Measurements from ENCODE around the gene TP53BP1.

Gene TP53BP1

GRCh38 chr15:43487271-43487895 is 5.6 kb downstream of the TP53BP1 start:
- DNase-seq = no peak

GRCh38 chr15:43484455-43484854 is 8.5 kb downstream of the TP53BP1 start:
- DNase-seq = no peak

- peak; percentile 11 for DNase-seq
Measured at GRCh38 chr15:43483297-43484128, 9.4 kb downstream of the TP53BP1 start.

GRCh38 chr15:43473885-43474284 is 19.1 kb downstream of the TP53BP1 start:
- DNase-seq = no peak

- DNase-seq = no peak
Measured at GRCh38 chr15:43471975-43472374, 21.0 kb downstream of the TP53BP1 start.

- no peak for DNase-seq
Measured at GRCh38 chr15:43469867-43470266, 23.1 kb downstream of the TP53BP1 start.

- DNase-seq = no peak
Measured at GRCh38 chr15:43465100-43465499, 27.9 kb downstream of the TP53BP1 start.

GRCh38 chr15:43463998-43464397 is 29.0 kb downstream of the TP53BP1 start:
- DNase-seq = no peak

GRCh38 chr15:43463507-43463906 is 29.4 kb downstream of the TP53BP1 start:
- no peak for DNase-seq

GRCh38 chr15:43449981-43450380 is 43.0 kb downstream of the TP53BP1 start:
- DNase-seq = no peak

GRCh38 chr15:43446344-43446743 is 46.6 kb downstream of the TP53BP1 start:
- no peak for DNase-seq

GRCh38 chr15:43441316-43441715 is 51.6 kb downstream of the TP53BP1 start:
- DNase-seq = peak; percentile 72

- peak; percentile 88 for DNase-seq
Measured at GRCh38 chr15:43440721-43441281, 52.2 kb downstream of the TP53BP1 start.

- DNase-seq = peak; percentile 3
Measured at GRCh38 chr15:43439268-43439667, 53.7 kb downstream of the TP53BP1 start.

GRCh38 chr15:43436395-43436794 is 56.6 kb downstream of the TP53BP1 start:
- no peak for DNase-seq

- DNase-seq = no peak
Measured at GRCh38 chr15:43434446-43434845, 58.5 kb downstream of the TP53BP1 start.

- DNase-seq = no peak
Measured at GRCh38 chr15:43433661-43434303, 59.2 kb downstream of the TP53BP1 start.

- DNase-seq = no peak
Measured at GRCh38 chr15:43433165-43433564, 59.8 kb downstream of the TP53BP1 start.

GRCh38 chr15:43429687-43430086 is 63.3 kb downstream of the TP53BP1 start:
- DNase-seq = no peak

- DNase-seq = no peak
Measured at GRCh38 chr15:43423793-43424192, 69.2 kb downstream of the TP53BP1 start.

GRCh38 chr15:43420876-43421275 is 72.1 kb downstream of the TP53BP1 start:
- no peak for DNase-seq

GRCh38 chr15:43420435-43420834 is 72.5 kb downstream of the TP53BP1 start:
- no peak for DNase-seq

- DNase-seq = no peak
Measured at GRCh38 chr15:43414196-43414595, 78.8 kb downstream of the TP53BP1 start.

- DNase-seq = no peak
Measured at GRCh38 chr15:43412096-43412495, 80.9 kb downstream of the TP53BP1 start.

Measured in DMS53 (cell line).